GM21786 (cell line): ENCODE data around the gene C1orf52.

Experiments used
- ATAC-seq: cut with Tn5 transposase; IDR thresholded peaks from one replicate; pipeline ENCODE4 v1.9.1; 2021; ENCODE audit not compliant: unreplicated experiment

The C1orf52 gene

DNA sequence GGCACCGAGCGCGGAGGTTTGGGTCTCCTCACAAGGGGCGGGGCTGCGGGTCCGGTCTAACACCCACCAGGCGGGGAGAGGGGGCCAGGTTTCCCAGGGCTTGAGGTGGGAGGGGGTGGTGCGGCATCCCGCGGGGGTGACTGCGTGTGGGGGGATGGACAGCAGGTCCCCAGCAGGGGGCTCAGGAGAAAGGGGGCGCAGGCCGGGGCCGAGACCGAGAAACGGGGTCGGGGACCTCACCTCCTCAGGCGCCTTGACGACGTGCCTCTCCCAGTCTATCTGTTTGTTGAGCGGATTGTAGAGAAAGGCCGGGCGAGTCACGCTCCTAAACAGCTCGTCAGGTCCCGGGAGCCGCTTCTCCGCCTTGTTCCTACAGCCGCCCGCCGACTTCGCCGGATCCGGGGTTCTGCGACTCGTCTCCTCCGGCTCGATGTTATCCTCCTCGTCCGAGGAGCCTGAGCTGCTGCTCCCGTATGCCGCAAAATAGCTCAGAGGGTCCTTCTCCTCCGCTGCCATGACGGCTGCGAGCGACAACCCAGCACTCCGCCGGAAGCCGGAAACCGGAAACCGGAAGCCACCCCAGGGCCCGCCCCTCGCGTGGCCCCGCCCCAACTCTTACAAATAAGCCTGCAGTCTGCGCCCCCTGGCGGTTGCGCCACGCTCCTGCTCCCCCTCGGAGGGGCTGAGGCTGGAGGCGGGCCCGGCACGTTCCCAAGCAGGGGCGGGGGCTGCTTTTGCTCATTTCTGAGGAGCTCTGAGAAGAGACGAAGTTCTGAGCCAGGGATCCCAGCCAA, at the start of gene C1orf52:
C1orf52 (minus strand) TSS at position 545 of the 794 bp plus-strand sequence; CDS start at position 516, 29 bp downstream.
- ATAC-seq = peak; percentile 97

DNA sequence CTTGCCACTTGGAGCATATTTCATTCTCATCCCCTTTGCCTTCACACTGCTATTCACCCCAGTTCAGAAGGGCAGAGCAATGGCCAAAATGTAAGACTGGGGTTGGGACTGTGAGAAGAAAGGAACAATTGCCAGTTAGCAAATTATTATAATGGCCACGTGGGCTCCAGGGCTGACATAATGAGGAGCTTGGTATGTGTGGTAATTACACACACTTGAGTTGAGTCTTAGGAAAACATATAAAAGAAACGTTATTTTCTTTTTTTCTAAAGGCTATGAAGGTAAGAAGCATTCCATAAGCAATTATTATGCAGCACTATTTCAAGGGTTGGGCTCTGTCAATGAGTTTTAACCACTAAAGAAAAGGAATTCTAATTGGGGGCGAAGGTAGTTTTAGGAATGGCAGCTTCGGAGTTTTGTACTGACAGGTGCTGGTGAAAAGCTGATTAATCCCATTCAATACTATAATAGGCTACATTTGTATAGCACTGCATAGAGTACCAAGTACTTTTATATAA, 49.4 kb upstream of the C1orf52 start:
- ATAC-seq = no peak

DNA sequence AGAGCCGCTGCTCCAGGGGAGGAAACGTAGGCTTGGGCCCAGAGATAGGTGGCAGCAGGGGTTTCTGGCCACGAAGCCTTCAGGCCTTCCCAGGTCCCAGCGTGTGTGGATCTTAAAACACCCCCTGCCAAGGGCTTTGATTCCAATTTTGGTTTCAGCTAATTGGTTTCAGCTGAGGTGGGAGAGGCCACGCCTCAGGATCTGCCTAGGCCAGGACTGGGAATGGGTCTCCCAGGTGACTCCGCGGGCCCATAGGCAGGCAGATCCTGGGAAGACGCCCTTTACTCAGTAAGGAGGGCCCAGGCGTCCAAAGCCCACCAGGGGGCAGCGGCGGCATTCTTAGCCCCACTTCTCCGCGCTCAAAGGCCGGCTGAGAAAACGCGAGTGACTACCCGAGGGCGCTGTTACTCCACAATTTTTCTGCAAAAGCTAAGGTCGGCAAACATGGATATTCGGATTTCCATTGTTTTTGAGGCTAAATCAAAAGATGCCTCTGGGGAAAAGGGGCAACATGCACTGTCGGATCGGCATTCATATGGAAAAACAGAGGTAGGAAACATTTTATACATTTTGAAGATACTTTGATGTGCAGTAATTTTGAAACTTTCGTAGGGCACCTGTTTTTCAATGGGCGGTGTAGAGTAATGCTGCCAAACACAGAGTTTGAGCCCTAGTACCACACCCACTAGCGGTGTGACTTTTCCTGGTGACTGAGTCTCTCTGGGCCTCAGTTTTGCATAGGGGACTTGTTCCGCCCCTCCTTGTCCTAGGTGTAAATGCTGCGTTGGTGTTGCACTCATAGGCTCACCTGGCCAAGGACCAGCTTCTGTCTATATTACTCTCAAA, 48.7 kb upstream of the C1orf52 start:
- peak; percentile 94 for ATAC-seq

DNA sequence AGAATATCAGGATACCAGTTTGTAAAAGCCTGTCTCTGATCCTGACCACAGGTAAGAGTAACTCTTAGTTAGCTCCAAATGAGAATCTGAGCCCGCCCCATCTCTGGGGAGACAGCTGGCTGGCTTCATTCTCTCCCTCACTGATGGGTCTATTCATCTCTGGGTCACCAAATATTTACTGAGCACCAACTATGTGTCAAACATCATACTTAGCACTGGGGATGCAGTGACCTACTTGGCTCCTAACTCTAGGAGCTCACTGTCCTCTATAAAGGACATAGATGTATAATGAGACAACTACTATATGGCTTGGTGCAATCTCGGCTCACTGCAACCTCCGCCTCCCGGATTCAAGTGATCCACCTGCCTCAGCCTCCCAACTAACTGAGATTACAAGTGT, 46.8 kb upstream of the C1orf52 start:
- ATAC-seq = no peak

DNA sequence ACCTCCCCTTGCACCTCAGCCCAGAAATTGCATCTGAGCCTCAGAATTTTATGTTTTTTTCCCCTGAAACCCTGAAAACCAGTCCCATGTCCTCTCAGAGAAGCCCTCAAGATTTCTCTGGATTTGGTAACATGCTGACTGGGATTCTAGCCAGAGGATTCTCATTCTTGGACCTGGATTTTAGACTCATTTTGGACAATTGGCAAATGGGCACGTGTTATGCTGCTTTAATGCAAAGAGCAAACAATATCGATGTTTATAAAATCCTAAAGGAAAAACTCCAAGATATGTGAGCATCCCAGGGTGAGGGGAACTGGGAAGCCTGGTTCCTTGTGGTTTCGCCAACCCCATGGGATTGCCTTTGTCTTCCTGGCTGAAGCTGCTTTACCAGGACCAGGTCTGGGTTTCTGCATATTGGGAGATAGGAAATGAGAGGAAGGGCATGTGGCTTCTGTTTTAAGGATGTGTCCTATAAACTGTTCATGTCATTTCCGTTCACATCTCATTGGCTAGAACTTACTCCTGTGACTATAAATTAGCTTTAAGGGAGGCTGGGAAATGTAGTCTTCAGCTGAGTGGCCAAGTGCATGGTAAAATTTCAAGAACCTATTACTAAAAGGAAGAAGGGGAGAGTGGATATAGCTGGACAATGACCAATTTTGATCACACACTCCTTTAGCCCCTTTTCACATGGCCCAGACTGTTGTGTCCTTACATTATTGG, 44.1 kb upstream of the C1orf52 start:
- no peak for ATAC-seq

DNA sequence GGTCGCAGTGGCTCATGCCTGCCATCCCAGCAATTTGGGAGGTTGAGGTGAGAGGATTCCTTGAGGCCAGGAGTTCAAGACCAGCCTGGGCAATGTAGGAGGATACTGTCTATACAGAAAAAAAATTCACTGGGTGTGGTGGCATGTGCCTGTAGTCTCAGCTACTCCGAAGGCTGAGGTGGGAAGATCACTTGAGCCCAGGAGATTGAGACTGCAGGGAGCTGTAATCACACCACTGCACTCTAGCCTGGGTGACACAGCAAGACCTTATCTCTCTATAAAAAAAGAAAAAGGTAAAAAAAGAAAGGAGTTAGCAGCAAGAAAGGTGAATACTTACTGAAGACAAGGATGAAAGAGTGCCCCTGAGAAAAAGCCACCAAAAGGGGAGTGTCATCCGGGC, 40.7 kb upstream of the C1orf52 start:
- no peak for ATAC-seq

DNA sequence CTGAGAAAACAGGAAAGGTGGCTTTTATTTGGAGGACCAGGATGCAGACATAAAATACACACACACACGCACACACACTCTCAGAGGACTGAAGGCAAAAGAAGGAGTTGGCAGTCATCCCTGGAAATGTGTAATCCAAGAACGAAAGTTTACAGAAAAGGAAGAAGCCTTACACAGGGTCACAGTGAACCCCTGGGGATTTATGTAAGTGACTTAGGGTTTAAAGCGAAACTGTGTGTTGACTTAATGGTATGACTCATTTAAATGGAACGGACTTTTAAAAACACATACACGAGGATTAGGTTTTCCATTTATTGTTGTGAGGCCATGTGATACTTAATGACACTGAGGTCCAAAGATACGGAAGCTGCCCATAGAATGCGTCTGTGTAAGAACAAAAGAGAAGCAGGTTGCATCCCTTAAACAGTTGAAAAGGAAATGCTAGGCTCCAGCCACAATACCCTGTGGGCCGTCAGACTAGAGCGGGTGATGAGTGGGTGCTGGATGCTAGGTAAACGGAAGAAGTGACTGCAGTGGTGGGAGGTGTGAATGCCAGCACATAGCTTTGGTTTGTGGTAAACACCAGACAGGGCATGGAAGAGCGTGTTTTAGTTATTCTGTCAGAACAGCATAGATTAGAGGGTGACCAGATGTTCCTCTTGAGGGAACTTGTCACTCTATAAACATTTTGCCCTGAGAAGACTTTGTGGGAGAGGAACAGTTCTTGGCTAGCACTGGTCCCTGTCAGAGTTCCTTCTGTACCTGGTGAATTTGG, 38.6 kb upstream of the C1orf52 start:
- ATAC-seq = peak; percentile 93

DNA sequence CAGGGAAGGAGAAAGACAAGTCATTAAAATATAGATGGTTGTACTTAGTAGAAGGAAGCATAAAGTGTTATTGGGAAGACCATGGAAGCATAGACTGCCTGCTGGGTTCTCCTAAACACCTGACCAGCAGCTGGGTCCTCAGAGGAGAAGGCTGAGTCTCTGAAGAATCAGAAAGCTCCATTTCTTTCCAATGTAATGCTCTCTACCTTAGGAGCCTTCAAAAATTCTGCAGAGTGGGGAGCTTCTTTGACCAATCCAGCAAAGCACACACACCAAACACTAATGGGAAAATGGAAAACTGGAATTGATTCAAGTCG, 38.0 kb upstream of the C1orf52 start:
- ATAC-seq = no peak

DNA sequence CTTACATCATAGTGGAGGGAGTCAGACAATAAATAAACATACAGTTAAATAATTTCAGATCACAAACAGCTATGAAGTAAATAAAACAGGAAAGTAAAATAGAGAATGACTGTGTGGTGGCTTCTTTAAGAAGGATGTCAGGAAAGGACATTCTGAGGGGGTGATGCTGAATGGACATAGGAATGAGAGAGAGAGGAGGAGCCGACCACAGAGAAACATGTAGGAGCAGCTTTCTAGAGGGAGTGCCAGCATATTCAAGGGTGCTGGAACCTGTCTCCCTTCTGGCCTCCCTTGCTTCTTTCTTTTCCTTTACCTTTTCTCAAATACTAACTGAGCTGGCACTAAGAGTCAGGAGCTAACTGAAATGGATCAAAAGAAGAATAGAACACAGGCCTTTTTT, 37.5 kb upstream of the C1orf52 start:
- no peak for ATAC-seq

DNA sequence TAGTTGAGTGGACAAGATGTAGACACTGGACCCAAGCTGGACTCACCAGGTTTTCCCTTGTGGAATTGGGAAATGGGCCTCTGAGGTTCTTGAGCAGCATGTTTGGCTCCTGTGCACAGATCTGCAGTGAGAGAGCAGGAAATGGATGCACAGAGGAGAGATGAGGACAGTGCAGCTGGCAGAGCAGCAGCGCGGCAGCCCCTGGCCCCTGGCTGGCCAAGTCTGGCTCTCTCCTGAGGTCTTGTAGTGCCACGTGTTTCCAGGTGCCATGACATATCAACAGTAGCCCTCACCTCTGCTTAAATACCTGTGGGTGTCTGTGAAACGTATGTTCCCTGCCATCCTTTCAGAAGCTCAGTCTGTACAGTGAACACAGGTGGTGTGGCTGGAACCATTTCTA, 36.2 kb upstream of the C1orf52 start:
- no peak for ATAC-seq

DNA sequence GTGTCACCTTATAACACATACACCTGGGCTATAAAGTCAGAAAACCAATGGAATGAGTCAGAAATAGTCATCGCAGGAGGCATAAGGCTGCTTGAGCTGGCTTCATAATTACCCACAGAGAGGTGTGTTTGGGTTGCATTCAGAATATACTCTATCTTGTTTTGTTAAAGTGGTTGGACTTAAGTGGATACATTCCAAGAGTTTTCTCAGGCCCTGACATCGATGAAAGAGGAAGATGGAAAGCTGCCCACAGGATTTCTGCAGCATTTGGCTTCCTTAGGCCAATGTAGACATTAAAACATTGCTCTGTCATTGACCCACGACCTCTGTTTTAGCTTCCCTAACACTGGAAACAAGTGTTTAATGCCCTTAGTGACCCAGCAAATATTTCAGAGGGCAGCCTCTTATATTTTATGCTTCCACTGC, 35.6 kb upstream of the C1orf52 start:
- ATAC-seq = no peak

DNA sequence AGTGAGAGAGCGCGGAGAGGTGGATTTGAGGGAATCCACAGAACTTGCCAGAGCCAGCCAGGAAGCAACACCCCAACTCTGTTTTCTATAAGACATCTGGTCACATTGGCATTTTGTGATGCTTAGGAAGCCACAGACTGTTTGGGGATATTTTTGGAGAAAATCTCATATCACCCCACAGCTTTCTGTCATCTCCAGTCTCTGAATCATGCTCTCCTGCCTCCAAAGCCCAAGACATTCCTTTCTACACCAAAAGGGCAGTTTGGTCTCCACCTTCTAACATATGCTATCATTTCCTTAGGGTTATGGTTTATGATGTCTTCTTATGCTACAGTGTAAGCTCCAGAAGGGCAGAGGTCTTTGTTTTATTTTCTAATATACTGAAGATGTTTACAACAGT, 31.4 kb upstream of the C1orf52 start:
- no peak for ATAC-seq

DNA sequence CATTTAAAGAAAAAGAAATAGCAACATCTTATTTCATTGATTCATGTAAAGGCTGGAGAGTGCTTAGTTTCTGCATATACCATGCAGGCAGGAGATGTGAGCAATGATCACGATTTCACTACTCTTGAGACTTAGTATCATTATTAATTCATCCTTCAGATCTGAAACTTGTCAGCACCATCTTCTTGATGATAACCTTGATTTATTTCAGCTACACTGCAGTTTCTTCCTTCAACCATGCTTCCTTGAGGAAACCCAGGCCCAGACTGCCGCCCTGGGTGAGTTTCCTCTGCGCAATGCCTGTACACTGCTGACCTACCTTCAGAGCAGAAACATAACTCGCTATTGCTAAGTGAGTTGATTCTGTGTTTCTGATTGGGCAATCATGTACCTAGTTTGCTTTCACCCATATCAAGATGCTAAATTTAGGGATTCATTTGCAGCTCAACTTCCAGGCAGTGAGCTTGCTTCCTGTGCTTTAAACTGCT, 30.4 kb upstream of the C1orf52 start:
- ATAC-seq = no peak

DNA sequence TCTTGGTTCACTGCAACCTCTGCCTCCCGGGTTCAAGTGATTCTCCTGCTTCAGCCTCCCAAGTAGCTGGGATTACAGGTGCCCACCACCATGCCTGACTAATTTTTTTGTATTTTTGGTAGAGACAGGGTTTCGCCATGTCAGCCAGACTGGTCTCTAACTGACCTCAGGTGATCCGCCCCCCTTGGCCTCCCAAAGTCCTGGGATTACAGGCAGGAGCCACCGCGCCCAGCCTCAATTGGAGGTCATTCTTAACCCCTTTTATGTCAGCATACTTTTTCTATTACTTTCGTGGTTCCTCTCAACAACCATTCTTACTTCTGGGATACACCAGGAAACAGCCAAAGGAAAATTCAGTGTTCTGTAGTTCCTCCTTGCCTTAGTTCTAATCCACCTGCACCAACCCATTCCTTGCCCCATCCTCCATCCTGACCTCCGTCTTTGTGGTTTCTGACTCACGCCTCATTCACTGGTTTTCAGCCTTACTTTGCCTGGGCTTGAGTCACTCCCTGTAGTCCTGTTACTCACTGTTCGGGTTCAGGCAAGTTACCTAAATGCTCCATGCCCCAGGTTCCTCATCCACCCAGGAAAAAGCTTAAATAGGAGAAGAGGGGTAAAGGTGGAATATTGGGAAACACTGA, 29.9 kb upstream of the C1orf52 start:
- ATAC-seq = no peak

DNA sequence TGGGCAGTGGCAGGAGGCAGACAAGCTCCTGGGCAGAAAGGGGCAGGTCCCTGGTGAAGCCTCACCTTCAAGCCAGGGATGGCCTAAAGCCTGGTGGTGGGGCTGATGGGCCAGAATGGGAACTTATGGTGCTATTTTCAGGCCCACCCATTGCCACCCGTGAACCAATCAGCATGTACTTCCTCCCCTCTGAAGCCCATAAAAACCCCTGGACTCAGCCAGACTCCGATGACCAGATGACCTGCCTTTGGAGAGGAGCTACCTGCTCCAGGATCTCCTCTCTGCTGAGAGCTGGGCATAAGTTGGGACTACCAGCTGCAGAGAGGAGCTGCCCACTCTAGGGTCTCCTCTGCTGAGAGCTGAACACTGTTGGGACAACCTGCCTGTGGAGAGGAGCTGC, 24.7 kb upstream of the C1orf52 start:
- ATAC-seq = no peak

DNA sequence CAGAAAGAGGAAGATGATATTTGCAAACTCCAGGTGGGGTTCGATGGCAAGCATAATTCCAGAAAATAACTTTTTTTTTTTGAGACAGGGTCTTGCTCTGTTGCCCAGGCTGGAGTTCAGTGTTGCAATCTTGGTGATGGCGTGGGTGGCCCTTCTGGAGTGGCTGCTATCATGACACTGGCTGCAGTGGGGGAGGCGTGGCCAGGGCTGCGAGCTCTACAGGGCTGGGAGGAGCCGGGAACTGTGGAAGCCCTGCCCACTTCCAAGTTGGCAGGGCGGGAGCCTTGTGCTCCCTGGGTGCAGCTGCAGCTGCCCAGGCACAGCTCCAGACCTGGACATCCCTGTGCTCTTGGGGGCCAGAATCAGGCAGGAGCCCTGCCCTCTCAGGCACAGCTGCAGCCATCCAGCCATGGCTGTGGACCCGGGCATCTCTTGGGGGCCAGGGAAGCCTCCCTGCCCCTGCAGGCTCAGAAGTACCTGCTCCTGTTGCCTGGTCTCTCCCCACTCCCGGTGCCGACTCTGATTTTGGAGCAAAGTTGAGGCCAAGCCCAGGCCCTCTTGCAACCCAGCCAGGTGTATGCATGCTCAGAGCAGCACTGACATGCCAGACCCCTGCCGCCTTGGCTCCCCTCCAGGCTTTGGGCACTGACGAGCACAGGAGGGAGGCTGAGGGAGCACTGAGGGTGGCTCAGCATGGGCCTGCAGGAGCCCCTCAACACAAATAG, 24.2 kb upstream of the C1orf52 start:
- no peak for ATAC-seq

DNA sequence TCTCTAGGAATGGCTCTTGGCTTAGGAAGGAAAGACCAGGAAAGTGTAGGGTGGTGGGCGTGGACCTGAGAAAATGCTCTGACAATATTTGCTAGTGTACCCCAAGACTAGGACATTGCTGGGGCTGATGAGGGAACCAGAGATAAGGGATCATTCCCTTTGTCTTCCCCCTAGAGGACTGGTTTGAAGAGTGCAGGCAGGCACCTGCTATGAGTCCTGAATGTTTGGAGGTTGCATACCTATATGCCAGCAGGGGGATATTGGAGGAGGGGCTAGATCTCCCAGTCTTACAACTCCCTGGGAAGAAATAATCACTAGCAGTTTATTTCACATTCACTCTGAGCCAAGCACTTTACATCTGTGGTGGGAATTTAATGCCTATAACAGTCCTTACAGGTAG, 23.0 kb upstream of the C1orf52 start:
- no peak for ATAC-seq

DNA sequence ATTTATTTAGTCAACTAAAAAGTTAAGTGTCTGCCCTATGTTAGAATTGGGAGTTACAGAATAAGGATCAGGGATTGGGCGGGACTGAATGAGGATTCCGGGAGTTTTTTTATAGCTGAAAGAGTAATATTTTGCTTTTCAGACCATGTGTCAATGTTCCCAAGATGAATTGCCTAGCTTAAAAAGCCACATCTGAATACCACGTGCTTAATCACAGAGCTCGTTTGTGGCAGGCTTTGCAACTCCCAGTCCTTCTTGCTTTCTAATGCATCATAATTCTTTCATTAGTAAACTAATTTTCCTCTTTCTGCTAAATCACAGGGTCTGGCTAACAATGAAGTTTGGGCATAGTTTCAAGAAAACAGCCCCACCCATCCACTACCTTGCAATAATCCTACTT, 21.2 kb upstream of the C1orf52 start:
- ATAC-seq = no peak

DNA sequence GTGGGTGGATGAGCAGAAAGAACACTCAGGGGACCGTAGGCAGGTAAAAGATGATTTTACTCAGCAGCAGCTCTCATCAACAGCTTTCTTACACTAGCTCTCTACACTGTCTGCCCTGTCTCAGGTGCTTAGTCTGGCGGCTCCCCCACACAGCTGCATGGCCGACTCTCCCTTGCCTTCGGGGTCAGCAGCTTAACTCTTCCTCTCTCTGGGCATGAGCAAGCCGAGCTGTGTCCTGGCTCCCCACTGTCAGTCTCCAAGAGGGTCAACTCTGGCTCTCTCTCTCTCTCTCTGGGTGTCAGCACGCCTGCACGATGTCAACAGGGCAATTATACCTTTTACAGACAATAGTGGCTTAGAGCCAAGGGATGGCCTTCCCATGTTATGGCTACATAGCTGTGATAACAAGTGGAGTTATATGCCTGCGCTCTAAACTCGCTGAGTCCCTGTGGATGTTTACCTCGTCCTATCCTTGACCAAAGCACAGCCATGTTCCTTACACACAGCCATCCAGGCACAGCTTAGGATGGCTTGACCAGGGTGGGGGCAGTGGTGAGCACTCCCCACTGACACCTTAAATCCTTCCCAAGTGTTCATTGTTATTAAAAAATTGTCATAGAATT, 20.1 kb upstream of the C1orf52 start:
- ATAC-seq = no peak
